Measurements from ENCODE around the gene PATL2.

The PATL2 gene

GRCh38 chr15:44667039-44667360 is 44.1 kb downstream of the PATL2 start:
- Histone ChIP-seq H3K9me3 (ENCODE audit: low read length) (no peaks in the 10 kb centered on the region), H3K27me3 (ENCODE audit: insufficient read depth, low read length) (no peaks in the 10 kb centered on the region), H3K36me3 (ENCODE audit: insufficient read depth, low read length) (no peaks in the 10 kb centered on the region), H3K4me3 (ENCODE audit: low read depth, low read length, poor library complexity, severe bottlenecking) (no peak overlapping the region), H3K4me1 (ENCODE audit: insufficient read depth, low read length, severe bottlenecking) (peaks cover 46% of the 10 kb centered on the region), H2AFZ (ENCODE audit: low read length) (no peak overlapping the region), H3K4me2 (ENCODE audit: low read length) (peak overlapping the region; percentile 47), H3K9me2 (ENCODE audit: low read depth, low read length) (no peaks in the 10 kb centered on the region), H3K27ac (ENCODE audit: low read depth, low read length, poor library complexity, severe bottlenecking) (peak overlapping the region; percentile 65), H3K79me2 (ENCODE audit: insufficient read depth, low read length) (peaks cover 5% of the 10 kb centered on the region; the same call in 1 of the 2 replicates), H3F3A (ENCODE audit: insufficient read depth, low read length) (0 out of 2 replicates have a peak, but pooled peaks cover 4% of the 10 kb centered on the region), H3K9ac (ENCODE audit: low read length) (peak overlapping the region; percentile 11; the same call in 1 of the 2 replicates), H4K20me1 (ENCODE audit: insufficient read depth, low read length) (no peaks in the 10 kb centered on the region)
- no peak for TF ChIP-seq EZH2 (IDR thresholded peaks at IDR 0.05; ENCODE audit: borderline replicate concordance, low read length)
- TF ChIP-seq, protein P1, sequence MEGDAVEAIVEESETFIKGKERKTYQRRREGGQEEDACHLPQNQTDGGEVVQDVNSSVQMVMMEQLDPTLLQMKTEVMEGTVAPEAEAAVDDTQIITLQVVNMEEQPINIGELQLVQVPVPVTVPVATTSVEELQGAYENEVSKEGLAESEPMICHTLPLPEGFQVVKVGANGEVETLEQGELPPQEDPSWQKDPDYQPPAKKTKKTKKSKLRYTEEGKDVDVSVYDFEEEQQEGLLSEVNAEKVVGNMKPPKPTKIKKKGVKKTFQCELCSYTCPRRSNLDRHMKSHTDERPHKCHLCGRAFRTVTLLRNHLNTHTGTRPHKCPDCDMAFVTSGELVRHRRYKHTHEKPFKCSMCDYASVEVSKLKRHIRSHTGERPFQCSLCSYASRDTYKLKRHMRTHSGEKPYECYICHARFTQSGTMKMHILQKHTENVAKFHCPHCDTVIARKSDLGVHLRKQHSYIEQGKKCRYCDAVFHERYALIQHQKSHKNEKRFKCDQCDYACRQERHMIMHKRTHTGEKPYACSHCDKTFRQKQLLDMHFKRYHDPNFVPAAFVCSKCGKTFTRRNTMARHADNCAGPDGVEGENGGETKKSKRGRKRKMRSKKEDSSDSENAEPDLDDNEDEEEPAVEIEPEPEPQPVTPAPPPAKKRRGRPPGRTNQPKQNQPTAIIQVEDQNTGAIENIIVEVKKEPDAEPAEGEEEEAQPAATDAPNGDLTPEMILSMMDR (IDR thresholded peaks at IDR 0.05; ENCODE audit: low read length), result no peak

DNA sequence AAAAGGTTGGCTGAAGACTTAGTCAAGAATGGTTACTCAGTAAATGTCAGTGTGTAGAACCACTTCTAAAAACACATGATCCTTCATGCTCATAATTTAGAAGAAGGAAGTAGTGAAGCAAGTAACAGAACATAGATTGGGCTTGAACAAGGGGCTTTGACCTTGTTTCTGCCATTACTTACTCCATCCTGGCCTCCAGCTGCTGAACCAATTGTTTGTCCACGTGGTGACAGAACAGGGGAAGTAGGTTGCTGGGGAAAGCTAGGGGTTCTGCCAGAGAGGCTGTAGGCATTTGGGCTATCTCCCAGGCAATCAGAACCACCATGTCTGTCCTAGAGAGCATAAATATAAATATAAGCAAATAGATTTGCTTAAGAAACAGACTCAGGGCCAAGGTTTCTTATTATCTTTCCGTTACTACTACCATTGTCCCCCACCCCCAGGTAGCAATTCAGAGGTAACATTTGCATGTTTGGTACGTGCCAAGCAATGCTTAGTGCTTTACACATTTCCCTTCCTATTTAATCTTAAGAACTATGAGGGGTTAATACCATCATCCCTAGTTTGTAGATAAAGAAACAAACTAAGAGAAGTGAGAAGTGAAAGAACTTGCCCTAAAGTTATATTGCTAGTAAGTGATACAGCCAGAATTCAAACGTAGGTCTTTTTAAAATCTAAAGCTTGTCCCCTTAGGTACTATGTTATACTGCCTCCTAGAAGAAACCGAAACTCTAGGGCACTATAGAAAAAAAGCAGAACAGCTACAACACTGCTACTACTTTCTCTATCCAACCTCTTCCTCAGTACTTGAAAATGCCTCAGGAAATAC is 44.7 kb downstream of the PATL2 start:
- no peaks in the 10 kb centered on the region for H3K36me3 ChIP-seq (ENCODE audit: insufficient read depth, low read length)
- no peaks in the 10 kb centered on the region for H3K9me2 ChIP-seq (ENCODE audit: low read depth, low read length)
- no peaks in the 10 kb centered on the region for H3K9me3 ChIP-seq (ENCODE audit: low read length)
- no peak overlapping the region for H2AFZ ChIP-seq (ENCODE audit: low read length)
- no peaks in the 10 kb centered on the region for H4K20me1 ChIP-seq (ENCODE audit: insufficient read depth, low read length)
- peaks cover 11% of the 10 kb centered on the region; the same call in 1 of the 2 replicates for H3K79me2 ChIP-seq (ENCODE audit: insufficient read depth, low read length)
- H3F3A ChIP-seq (ENCODE audit: insufficient read depth, low read length), result 0 out of 2 replicates have a peak, but pooled peaks cover 4% of the 10 kb centered on the region
- H3K4me2 ChIP-seq (ENCODE audit: low read length), result peak overlapping the region; percentile 47
- H3K4me3 ChIP-seq (ENCODE audit: low read depth, low read length, poor library complexity, severe bottlenecking), result no peak overlapping the region
- peaks cover 51% of the 10 kb centered on the region for H3K4me1 ChIP-seq (ENCODE audit: insufficient read depth, low read length, severe bottlenecking)
- TF ChIP-seq EZH2 (IDR thresholded peaks at IDR 0.05; ENCODE audit: borderline replicate concordance, low read length), result no peak
- TF ChIP-seq, protein P1 (IDR thresholded peaks at IDR 0.05; ENCODE audit: low read length), result no peak
- H3K27ac ChIP-seq (ENCODE audit: low read depth, low read length, poor library complexity, severe bottlenecking), result peak overlapping the region; percentile 65
- no peaks in the 10 kb centered on the region for H3K27me3 ChIP-seq (ENCODE audit: insufficient read depth, low read length)
- peak overlapping the region; percentile 11; the same call in 1 of the 2 replicates for H3K9ac ChIP-seq (ENCODE audit: low read length)

DNA sequence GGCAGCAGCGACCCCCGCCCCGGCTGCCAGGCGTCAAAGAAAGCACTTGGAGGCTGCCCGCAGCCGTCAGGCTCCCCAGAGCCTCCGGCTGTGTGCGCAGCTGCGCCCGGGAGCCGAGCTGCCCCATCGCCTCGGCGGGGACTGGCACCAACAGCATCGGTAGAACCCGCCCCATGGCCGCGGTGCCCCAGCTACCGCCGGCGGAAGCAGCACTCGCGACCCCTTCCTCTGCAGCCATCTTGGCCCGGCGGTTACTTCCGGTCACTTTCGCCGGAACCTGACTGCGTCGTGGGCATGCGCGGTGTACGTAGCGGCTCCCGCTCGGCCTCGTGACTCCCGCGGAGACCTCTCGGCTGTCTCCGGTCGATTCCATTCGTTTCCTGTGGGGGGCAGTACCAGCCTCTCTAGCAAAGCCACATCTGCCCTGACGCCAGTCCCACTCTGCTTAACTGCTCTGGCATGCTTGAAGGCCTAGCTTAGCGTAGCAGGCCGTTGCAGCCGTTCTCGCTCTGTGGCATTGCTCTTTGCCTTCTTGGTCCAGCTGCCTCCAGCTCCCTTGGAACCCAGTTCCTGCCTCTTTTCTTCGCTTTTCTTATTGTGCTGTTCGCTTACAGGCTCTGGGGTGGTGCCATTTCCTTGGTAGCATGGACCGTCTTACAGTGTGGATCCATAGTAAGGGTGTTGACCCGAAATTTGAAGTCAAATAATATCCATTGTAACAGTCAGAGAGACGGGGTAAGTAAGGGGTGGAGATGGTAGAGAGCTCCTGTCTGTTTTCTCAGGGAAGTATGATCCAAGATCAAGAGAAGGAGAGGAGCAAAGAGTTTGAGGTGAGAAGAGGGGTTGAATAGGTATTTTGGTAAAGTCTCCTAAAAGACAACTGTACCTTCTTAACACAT is 47.5 kb downstream of the PATL2 start, which contains the start of gene SPG11:
Gene SPG11, minus strand, starts transcription at position 253 of the 899 bp plus-strand sequence. Its CDS starts 15 bp downstream, at position 238.
- no peaks in the 10 kb centered on the region for H3K27me3 ChIP-seq (ENCODE audit: insufficient read depth, low read length)
- H3K4me1 ChIP-seq (ENCODE audit: insufficient read depth, low read length, severe bottlenecking), result peaks cover 45% of the 10 kb centered on the region
- peaks cover 16% of the 10 kb centered on the region for H3K36me3 ChIP-seq (ENCODE audit: insufficient read depth, low read length)
- no peaks in the 10 kb centered on the region for H4K20me1 ChIP-seq (ENCODE audit: insufficient read depth, low read length)
- H3K27ac ChIP-seq (ENCODE audit: low read depth, low read length, poor library complexity, severe bottlenecking), result peak within 1 kb of the TSS; percentile 93
- peaks cover 11% of the 10 kb centered on the region; the same call in 1 of the 2 replicates for H3K79me2 ChIP-seq (ENCODE audit: insufficient read depth, low read length)
- 0 out of 2 replicates have a peak, but pooled peaks cover 4% of the 10 kb centered on the region for H3F3A ChIP-seq (ENCODE audit: insufficient read depth, low read length)
- H2AFZ ChIP-seq (ENCODE audit: low read length), result peak within 1 kb of the TSS; percentile 85
- no peaks in the 10 kb centered on the region for H3K9me3 ChIP-seq (ENCODE audit: low read length)
- no peaks in the 10 kb centered on the region for H3K9me2 ChIP-seq (ENCODE audit: low read depth, low read length)
- H3K9ac ChIP-seq (ENCODE audit: low read length), result peak within 1 kb of the TSS; percentile 98
- H3K4me3 ChIP-seq (ENCODE audit: low read depth, low read length, poor library complexity, severe bottlenecking), result peak within 1 kb of the TSS; percentile 88
- TF ChIP-seq EZH2 (IDR thresholded peaks at IDR 0.05; ENCODE audit: borderline replicate concordance, low read length), result no peak
- TF ChIP-seq, protein P1 (IDR thresholded peaks at IDR 0.05; ENCODE audit: low read length), result peak; percentile 87
- peak within 1 kb of the TSS; percentile 93 for H3K4me2 ChIP-seq (ENCODE audit: low read length)
